ENCODE measurements around the gene LAPTM5. TPM values are rescaled to one million over a fixed set of nuclear protein-coding genes. Genes with fewer than 3 reads are reported as not detected.

LAPTM5 gene
- total and polyA plus RNA-seq, 10 of the 15 experiments (the other 5 are each of a cell fraction or from before 2014, with no cell fraction given), result 24.1 to 1,034 (median 687) TPM

DNA sequence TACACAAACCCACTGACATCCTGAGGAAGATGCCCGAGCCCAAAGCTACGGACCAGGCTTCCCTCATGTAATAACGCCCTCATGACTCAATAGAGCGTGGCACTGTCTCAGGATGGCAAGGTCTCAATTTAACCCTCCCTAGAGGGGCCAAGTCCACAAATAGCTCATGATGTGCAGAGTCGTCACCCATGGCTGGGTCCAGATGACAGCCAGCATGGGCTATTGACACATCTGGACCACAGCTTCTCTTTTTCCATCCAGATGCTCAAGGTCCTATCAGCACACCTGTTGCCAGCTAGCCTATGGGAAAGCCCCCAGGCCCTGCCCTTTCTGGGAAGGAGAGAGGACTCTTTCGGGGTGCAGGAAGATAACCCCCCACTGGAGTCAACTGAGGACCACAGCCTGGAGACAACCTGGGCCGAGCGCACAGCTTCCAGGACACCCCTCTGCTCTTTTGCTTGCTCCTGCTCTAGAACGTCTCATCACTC lies 2.8 kb downstream of the LAPTM5 start (continued):
- TF ChIP-seq, protein P1, sequence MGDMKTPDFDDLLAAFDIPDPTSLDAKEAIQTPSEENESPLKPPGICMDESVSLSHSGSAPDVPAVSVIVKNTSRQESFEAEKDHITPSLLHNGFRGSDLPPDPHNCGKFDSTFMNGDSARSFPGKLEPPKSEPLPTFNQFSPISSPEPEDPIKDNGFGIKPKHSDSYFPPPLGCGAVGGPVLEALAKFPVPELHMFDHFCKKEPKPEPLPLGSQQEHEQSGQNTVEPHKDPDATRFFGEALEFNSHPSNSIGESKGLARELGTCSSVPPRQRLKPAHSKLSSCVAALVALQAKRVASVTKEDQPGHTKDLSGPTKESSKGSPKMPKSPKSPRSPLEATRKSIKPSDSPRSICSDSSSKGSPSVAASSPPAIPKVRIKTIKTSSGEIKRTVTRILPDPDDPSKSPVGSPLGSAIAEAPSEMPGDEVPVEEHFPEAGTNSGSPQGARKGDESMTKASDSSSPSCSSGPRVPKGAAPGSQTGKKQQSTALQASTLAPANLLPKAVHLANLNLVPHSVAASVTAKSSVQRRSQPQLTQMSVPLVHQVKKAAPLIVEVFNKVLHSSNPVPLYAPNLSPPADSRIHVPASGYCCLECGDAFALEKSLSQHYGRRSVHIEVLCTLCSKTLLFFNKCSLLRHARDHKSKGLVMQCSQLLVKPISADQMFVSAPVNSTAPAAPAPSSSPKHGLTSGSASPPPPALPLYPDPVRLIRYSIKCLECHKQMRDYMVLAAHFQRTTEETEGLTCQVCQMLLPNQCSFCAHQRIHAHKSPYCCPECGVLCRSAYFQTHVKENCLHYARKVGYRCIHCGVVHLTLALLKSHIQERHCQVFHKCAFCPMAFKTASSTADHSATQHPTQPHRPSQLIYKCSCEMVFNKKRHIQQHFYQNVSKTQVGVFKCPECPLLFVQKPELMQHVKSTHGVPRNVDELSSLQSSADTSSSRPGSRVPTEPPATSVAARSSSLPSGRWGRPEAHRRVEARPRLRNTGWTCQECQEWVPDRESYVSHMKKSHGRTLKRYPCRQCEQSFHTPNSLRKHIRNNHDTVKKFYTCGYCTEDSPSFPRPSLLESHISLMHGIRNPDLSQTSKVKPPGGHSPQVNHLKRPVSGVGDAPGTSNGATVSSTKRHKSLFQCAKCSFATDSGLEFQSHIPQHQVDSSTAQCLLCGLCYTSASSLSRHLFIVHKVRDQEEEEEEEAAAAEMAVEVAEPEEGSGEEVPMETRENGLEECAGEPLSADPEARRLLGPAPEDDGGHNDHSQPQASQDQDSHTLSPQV (IDR thresholded peaks at IDR 0.05), result no peak
- no peak for TF ChIP-seq HDGF (IDR thresholded peaks at IDR 0.05)
- TF ChIP-seq RELB (IDR thresholded peaks at IDR 0.05; ENCODE audit: low read depth), result peak; percentile 79
- TF ChIP-seq PRDM15 (CRISPR knock-in tag; IDR thresholded peaks at IDR 0.05), result no peak
- no peak for TF ChIP-seq SUZ12 (IDR thresholded peaks at IDR 0.05; ENCODE audit: unreplicated experiment)
- TF ChIP-seq GABPA (IDR thresholded peaks at IDR 0.05; ENCODE audit: low read depth), result no peak
- peak; percentile 96 for TF ChIP-seq MEF2B (IDR thresholded peaks at IDR 0.05; ENCODE audit: partially characterized antibody, poor library complexity, severe bottlenecking)
- TF ChIP-seq ZBTB40 (IDR thresholded peaks at IDR 0.05; ENCODE audit: borderline replicate concordance), result no peak
- TF ChIP-seq TBL1XR1 (IDR thresholded peaks at IDR 0.05; ENCODE audit: low read depth, low read length), result peak; percentile 68; the same call in 1 of the 2 replicates
- peak; percentile 22; the same call in 1 of the 2 replicates for TF ChIP-seq RAD51 (IDR thresholded peaks at IDR 0.05)
- TF ChIP-seq KLF5 (IDR thresholded peaks at IDR 0.05; ENCODE audit: partially characterized antibody), result peak; percentile 73
- no peak for TF ChIP-seq HCFC1 (IDR thresholded peaks at IDR 0.05; ENCODE audit: low read length)
- no peak for TF ChIP-seq ZBTB33 (IDR thresholded peaks at IDR 0.05)
- TF ChIP-seq WRNIP1 (IDR thresholded peaks at IDR 0.05; ENCODE audit: borderline replicate concordance, low read depth, low read length), result no peak

Measured in GM12878 (cell line).